Measurements from ENCODE around the gene CDK6.

CDK6 gene

GRCh38 chr7:92629779-92630178, 206.6 kb downstream of the CDK6 start:
- DNase-seq (ENCODE audit: insufficient read length, low spot score) = no peak
- no peak for TF ChIP-seq CTCF (IDR thresholded peaks at IDR 0.05; ENCODE audit: insufficient read depth, missing control alignments)
- FAIRE-seq = no peak

DNA sequence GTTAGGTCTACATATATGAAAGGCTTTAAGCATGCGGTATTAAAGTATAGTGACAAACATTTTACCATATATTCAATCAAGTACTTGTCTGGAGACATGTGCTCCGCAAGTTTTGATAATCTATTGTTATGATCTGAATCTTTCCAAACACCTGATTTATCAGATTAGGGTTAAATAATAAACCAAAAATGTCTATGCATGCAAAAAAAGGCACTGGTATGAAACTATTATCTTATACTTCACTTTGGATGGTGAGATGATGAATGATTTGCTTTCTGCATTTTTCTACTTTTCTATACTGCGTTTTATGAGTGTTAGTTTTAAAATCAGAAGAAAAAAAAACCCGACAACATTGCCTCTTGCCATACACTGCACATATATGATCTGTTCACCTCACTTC, 208.4 kb downstream of the CDK6 start:
- FAIRE-seq (no peak), DNase-seq (ENCODE audit: insufficient read length, low spot score) (no peak)
- no peak for TF ChIP-seq CTCF (IDR thresholded peaks at IDR 0.05; ENCODE audit: insufficient read depth, missing control alignments)

DNA sequence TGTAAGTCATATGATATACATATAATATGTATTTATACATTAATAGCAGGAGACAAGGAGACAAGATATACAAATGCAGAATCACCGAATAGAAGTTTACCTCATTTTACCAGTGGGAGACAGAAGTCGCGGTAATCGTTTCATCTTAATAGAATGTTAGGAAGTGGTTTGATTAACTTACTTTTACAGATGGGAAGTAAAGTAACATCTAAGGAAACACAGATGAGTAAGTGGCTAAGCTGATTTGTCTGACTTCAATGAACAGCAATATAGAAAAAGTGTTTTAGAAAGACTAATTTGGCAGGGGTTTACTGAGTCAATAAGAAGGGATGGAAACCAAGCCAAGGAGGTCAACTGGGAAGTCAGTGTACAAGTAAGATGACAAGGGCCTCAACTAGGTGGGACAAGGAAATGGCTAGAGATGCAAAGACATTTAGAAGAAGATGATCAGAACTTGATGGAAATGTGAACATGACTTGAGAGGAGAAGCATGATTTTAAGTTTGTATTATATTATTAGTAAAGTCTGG, 210.0 kb downstream of the CDK6 start:
- DNase-seq (ENCODE audit: insufficient read length, low spot score) = no peak
- no peak for TF ChIP-seq CTCF (IDR thresholded peaks at IDR 0.05; ENCODE audit: insufficient read depth, missing control alignments)
- no peak for FAIRE-seq

DNA sequence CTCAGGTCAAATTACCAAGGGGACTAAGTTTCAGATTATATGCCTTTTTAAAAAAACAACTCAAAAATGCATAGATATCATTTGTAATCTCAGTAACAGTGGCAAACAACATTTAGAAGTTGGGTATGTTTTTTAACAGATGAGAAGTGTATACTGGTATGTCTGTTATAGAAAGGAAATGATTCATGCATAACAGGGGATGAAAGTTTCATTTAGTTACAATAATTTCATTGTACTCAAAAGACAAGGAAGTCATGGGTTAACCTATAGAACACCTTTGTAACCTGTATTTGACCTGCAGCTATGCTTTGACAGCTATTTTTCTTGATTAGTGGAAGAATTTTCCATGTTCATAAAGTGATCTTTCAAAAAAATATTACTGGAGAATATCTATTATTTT, 210.8 kb downstream of the CDK6 start:
- no peak for TF ChIP-seq CTCF (IDR thresholded peaks at IDR 0.05; ENCODE audit: insufficient read depth, missing control alignments)
- DNase-seq (ENCODE audit: insufficient read length, low spot score) (no peak), FAIRE-seq (no peak)

DNA sequence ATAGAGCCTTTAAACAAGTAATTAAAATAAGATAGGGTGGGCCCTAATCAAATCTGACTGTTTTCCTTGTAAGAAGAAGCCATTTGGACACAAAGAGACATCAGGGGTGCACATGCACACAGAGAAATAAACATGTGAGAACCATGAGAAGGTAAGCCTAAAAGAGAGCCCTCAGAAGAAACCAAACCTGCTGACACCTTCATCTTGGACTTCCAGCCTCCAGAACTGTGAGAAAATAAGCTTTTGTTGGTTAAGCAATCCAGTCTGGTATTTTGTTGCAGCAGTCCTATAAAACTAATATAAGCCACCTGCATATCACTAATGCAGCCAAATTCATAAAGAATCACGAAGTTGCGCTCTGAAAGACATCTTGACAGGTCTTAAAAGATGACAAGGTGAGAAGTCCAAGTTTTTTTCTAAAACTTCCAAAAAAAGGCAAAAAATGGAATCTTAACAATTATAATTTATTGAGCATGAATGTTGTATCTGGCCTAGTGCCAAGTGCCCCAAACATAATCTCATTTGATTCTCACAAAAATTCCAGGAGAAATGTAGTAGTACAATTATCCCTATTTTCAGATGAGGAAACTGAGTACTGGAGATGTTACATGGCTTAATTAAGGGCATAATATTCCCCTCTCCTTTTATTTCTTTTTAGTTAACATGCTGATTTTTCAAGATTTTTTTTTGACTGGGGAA, 211.9 kb downstream of the CDK6 start:
- no peak for TF ChIP-seq CTCF (IDR thresholded peaks at IDR 0.05; ENCODE audit: insufficient read depth, missing control alignments)
- DNase-seq (ENCODE audit: insufficient read length, low spot score) (no peak), FAIRE-seq (no peak)

DNA sequence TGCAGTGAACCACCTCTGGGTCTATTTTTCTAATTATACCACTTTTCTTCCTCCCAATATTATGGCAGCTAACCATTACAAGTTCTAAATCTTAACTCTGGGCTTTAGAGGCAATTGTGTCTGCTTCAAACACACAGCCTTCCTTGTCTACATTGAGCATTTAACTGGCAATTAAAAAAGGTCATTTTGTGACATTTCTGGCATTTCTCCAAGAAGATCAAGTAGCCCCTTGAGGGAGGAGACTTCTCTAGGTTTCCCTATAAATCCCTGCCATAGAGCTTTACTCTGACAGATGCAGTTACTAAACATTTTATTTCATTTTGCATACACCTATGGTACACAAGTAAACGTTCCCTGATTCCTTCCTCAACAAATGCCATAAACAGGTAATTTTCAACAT, 212.8 kb downstream of the CDK6 start:
- DNase-seq (ENCODE audit: insufficient read length, low spot score) = no peak
- no peak for FAIRE-seq
- no peak for TF ChIP-seq CTCF (IDR thresholded peaks at IDR 0.05; ENCODE audit: insufficient read depth, missing control alignments)

DNA sequence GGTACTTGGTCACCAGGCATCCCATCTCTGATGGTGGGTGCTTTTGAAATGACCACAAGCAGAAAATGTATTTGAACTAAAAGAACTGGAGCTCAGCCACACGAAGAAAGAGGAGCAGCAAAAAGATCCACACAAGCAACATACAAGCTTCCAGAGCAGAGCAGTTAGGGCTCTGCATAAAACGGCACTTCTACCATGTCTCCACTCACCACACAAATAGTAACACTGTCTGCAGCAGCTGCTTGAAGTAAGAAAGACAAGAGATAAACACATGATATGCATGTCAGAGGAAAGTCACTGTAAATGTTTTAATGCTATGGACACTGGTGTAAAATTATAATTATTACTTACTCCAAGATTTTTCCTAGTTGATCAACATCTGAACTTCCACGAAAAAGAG, 213.7 kb downstream of the CDK6 start:
- DNase-seq (ENCODE audit: insufficient read length, low spot score) (no peak), FAIRE-seq (no peak)
- TF ChIP-seq CTCF (IDR thresholded peaks at IDR 0.05; ENCODE audit: insufficient read depth, missing control alignments) = no peak

All from D721Med (cell line).